ENCODE results near the gene KRT82. TPM values are rescaled to one million over a fixed set of nuclear protein-coding genes. Genes with fewer than 3 reads are reported as not detected.

KRT82 gene
- total and polyA plus RNA-seq, 4 donors, result not detected

GRCh38 chr12:52428121-52428520 lies 22.0 kb upstream of the KRT82 start:
- no peak for DNase-seq (ENCODE audit: low spot score)
- Histone ChIP-seq H3K4me3 (ENCODE audit: low read depth in 1 of 3, low read length in 3 of 3) (no peak overlapping the region), H3K27ac (ENCODE audit: low read depth in 1 of 2, low read length in 2 of 2) (no peak overlapping the region), H3K9me3 (ENCODE audit: control insufficient read depth in 4 of 4, low read length in 3 of 4) (no peaks in the 10 kb centered on the region), H3K27me3 (ENCODE audit: control insufficient read depth in 4 of 4, insufficient read depth in 4 of 4, low read length in 3 of 4) (peaks cover 0 to 7% (median 0%) of the 10 kb centered on the region in 4 donors), H3K9ac (ENCODE audit: low read depth in 1 of 2, low read length in 2 of 2) (no peak overlapping the region), H3K36me3 (ENCODE audit: control insufficient read depth in 4 of 4, insufficient read depth in 3 of 4, low read depth in 1 of 4, low read length in 3 of 4) (no peaks in the 10 kb centered on the region), H3K4me1 (ENCODE audit: control insufficient read depth in 4 of 4, insufficient read depth in 4 of 4, low read length in 3 of 4) (no peaks in the 10 kb centered on the region)
- WGBS, result 86% methylated on average over 10 of the region's 10 CpGs
- TF ChIP-seq CTCF (IDR thresholded peaks at IDR 0.05; ENCODE audit: low read depth, low read length, missing input control) (no peak), RAD21 (IDR thresholded peaks at IDR 0.05) (no peak)

GRCh38 chr12:52427083-52427482 lies 20.9 kb upstream of the KRT82 start:
- Histone ChIP-seq H3K4me1 (ENCODE audit: control insufficient read depth in 4 of 4, insufficient read depth in 4 of 4, low read length in 3 of 4) (no peaks in the 10 kb centered on the region), H3K36me3 (ENCODE audit: control insufficient read depth in 4 of 4, insufficient read depth in 3 of 4, low read depth in 1 of 4, low read length in 3 of 4) (no peaks in the 10 kb centered on the region), H3K9ac (ENCODE audit: low read depth in 1 of 2, low read length in 2 of 2) (no peak overlapping the region), H3K9me3 (ENCODE audit: control insufficient read depth in 4 of 4, low read length in 3 of 4) (no peaks in the 10 kb centered on the region), H3K27me3 (ENCODE audit: control insufficient read depth in 4 of 4, insufficient read depth in 4 of 4, low read length in 3 of 4) (peaks cover 0 to 7% (median 0%) of the 10 kb centered on the region in 4 donors), H3K27ac (ENCODE audit: low read depth in 1 of 2, low read length in 2 of 2) (no peak overlapping the region), H3K4me3 (ENCODE audit: low read depth in 1 of 3, low read length in 3 of 3) (no peak overlapping the region)
- TF ChIP-seq YY1 (IDR thresholded peaks at IDR 0.05) (no peak), REST (IDR thresholded peaks at IDR 0.05) (no peak), SP1 (IDR thresholded peaks at IDR 0.05) (no peak), NR2F2 (IDR thresholded peaks at IDR 0.05) (no peak), MAX (IDR thresholded peaks at IDR 0.05) (no peak), RXRA (IDR thresholded peaks at IDR 0.05) (no peak), CTCF (IDR thresholded peaks at IDR 0.05; ENCODE audit: low read depth, low read length, missing input control) (no peak), EGR1 (IDR thresholded peaks at IDR 0.05; ENCODE audit: low read depth in 2 of 2) (no peak), RAD21 (IDR thresholded peaks at IDR 0.05) (no peak), ZBTB33 (IDR thresholded peaks at IDR 0.05) (no peak), FOXA1 (IDR thresholded peaks at IDR 0.05) (no peak), FOXA2 (IDR thresholded peaks at IDR 0.05) (no peak), TAF1 (conservative IDR thresholded peaks at IDR 0.05) (no peak)
- DNase-seq (ENCODE audit: low spot score), result no peak
- WGBS, result 74% methylated on average over 1 of the region's 1 CpG

Measured in liver (tissue), 9 donors.